ENCODE results near the gene DOCK1. TPM values are rescaled to one million over a fixed set of nuclear protein-coding genes. Genes with fewer than 3 reads are reported as not detected.

The DOCK1 gene
- polyA plus RNA-seq, 5 donors = 54.9 to 72.3 (median 68.9) TPM

DNA sequence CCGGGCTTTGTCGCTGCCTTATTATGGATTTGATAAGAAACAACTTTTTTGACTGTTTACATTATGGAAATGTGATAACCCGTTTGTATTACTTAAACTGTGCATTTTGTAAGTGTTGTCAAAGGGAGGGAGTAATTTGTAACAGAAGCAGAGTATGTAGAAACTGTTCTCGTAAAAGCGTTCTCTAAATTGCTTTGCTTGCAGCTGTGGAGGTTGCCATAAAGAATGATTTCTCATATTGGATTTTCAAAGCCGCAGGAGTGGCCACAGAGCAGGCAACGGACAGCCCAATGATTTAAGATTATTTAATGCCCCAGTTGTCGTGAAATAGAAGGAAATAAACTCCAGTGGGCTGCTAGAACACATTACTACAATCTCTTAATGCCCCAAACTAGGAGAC is 405.2 kb downstream of the DOCK1 start:
- no peak for DNase-seq

DNA sequence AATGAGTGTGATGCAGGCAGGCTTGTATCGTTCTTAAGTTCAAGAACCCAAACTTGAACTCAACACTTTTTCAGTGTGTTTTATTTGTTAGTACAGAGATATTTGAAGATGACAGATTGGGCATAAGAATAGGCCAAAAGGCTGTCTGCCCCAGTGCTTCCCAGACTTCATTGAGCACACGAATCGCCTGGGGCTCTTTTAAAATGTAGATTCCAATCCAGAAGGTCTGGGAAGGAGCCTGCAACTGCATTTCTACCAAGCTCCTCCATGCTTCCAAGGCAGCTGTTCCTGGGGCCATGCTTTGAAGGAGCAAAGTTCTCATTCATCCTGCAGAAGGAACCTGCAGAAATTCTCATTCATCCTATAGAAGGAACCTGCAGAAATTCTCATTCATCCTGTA is 405.7 kb downstream of the DOCK1 start:
- no peak for DNase-seq

- DNase-seq = no peak
Measured at GRCh38 chr10:127313996-127314700, 408.9 kb downstream of the DOCK1 start.

- DNase-seq = no peak
Measured at GRCh38 chr10:127314797-127315196, 409.6 kb downstream of the DOCK1 start.

DNA sequence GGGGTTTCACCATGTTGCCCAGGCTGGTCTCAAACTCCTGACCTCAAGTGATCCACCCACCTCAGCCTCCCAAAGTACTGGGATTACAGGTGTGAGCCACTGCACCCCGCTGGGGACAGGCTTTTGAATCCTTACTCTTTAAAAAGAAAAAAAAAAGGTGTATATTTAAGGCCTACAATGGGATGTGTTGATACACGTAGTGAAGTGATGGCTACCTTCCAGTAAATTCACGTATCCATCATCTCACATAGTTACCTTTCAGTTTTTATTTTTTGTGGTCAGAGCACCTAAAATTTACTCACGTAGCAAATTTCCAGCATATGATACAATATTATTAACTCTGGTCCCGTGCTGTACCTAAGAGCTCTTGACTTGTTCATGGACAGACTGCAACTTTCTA is 410.7 kb downstream of the DOCK1 start:
- DNase-seq = no peak

GRCh38 chr10:127318396-127318795 is 413.2 kb downstream of the DOCK1 start:
- DNase-seq = no peak

GRCh38 chr10:127319271-127319670 is 414.0 kb downstream of the DOCK1 start:
- DNase-seq = no peak

DNA sequence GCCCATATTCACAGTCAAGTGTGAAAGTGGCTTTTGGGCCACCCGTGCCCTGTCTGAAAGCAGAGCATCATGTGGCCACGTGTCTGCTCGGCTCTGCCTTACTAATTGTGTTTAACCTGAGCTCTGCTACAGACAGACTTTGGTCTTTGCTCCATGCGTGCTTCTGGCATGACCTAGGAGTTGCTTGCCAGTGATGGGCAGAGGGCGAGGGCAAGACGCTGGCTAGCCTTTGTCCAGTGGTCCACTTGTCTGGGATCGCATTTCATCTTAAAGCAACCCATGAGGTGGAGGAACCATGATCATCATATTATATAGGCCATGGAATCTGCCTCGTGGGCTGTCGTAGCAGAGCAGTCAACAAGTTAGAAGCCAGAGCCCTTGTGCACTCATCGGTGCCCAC is 414.5 kb downstream of the DOCK1 start:
- DNase-seq = no peak

DNA sequence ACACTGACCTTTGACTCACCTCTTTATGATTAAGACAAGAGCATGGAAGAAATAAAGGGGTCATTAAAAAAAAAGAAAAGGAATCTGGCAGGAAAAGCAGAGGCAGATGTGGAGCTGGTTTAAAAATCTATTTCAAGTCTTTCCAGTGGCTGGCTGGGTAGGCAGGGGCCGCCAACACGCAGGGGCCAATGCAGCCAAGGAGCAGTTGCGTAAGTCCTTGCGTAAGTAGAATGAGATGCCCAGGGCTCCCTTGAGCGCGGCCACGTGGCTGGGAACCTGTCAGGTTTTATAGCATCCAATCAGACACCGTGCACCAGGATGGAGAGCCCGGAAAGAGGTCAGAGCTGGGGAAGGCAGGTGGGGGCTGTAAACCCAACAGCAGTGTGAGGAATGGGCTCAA is 414.9 kb downstream of the DOCK1 start:
- no peak for DNase-seq

- no peak for DNase-seq
Measured at GRCh38 chr10:127322286-127322685, 417.1 kb downstream of the DOCK1 start.

- no peak for DNase-seq
Measured at GRCh38 chr10:127325506-127325905, 420.3 kb downstream of the DOCK1 start.

DNA sequence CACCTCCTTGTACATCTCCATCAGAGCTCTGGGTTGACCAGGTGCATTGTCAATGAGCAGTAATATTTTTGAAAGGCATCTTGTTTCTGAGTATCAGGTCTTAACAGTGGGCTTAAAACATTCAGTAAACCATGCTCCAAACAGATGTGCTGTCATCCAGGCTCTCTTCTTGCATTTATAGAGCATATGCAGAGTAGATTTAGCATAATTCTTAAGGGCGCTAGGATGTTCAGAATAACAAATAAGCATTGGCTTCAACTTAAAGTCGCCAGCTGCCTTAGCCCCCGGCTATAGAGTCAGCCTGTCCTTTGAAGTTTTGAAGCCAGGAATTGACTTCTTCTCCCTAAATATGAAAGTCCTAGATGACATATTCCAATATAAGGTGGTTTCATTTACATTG is 421.7 kb downstream of the DOCK1 start:
- no peak for DNase-seq

DNA sequence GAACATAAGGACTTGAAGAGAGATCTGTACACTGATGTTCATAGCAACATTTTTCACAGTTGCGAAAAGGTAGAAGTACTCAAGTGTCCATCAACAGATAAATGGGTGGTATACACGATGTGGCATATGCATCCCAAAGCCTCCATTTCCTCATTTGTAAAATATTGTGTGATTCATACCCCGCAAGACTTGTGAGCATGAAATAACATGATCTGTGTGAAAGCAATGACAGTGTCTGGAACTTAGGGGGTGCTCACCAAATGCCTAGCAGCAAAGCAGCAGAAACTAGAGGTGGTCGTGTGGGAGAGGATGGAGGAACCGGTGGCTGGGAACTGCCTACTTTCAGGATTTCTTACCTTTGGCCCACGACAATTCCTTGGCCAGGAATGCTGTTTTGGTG is 426.5 kb downstream of the DOCK1 start:
- no peak for DNase-seq

GRCh38 chr10:127332631-127333030 is 427.4 kb downstream of the DOCK1 start:
- no peak for DNase-seq

GRCh38 chr10:127337801-127338200 is 432.6 kb downstream of the DOCK1 start:
- no peak for DNase-seq

- peak; percentile 8 to 27 for DNase-seq
Measured at GRCh38 chr10:127338399-127339110, 433.3 kb downstream of the DOCK1 start.

DNA sequence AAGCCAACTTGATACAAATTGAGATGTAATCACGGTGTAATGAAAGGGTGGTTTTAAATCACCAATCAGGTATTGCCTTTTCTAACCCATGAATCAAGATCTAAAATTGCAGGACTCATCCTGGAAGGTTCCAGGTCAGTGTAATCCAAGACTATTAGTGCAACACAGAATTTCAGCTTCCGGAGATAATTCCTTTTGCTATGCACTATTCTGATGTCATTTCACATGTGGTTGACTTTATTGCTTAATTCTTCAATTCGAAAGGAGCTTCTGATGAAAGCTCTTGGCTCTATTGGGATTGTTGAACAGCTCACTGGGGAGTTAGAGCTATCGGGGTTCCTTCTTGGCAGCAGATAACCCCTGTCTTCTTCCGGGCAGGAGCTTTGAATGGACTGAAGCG is 438.6 kb downstream of the DOCK1 start:
- DNase-seq = no peak

DNA sequence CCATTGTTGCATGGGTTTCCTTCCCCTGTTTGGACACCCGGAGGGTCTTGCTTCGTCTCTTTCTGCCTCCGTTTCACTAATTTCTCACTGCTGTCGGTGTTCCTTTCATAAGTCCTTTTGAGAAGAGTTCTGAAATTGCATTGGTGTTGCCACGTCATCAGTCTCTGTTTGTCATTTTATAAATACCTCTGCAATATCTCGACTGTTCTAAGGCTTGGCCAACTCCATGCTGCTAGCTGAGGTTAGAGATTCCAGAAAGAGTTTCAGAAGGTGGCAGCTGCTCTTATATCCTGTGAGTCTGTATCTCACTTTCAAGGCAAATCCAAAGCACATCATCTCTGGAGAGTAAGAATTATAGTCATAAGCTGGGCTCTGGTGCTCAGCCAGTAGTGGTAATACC is 439.1 kb downstream of the DOCK1 start:
- DNase-seq = no peak

GRCh38 chr10:127345231-127345965 is 440.2 kb downstream of the DOCK1 start:
- no peak for DNase-seq

DNA sequence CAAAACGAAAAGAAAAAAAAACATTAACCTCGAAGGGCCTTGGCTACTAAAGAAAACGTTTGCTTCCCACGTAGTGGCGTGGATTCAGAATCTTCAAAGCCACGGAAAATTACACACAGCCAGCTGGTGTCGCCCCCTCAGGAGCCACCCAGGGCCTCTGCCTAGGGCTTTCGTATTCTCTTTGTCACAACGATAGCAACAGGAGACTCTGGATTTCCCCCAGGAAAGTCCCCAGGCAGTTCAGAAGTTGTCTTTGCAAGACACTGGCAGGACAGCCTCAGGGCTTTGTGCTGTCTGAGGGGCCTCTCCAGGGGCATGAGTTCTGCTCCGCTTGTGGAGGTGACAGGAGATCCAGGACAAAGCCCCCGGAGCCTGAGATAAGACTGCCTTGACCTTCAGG is 441.4 kb downstream of the DOCK1 start:
- DNase-seq = no peak

GRCh38 chr10:127347202-127347959 is 442.2 kb downstream of the DOCK1 start:
- no peak for DNase-seq

DNA sequence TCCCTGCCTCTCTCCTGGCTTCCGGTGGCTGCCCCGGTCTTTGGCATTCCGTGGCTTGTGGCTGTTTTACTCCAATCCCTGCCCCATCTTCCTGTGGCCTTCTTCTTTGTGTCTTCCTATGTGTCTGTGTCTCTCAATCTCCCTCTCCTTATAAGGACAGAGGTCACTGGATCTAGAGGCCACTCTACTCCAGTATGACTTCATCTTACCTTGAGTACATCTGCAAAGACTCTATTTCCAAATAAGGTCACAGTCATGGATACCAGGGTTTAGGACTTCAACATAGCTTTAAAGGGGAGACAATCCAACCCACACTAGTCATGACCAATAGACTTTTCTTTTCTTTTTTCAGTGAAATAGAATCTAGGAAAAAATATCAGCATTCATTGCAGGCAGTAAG is 444.5 kb downstream of the DOCK1 start:
- no peak for DNase-seq
